ENCODE results near the gene HOMEZ.

HOMEZ gene

GRCh38 chr14:23286020-23286901 is at the start of gene HOMEZ:
Gene HOMEZ (minus strand): TSS chr14:23286132. CDS start chr14:23285952, 180 bp downstream.
- TF ChIP-seq EZH2phosphoT487 (IDR thresholded peaks at IDR 0.05; ENCODE audit: borderline replicate concordance, low read length) (no peak), CTCF (IDR thresholded peaks at IDR 0.05; ENCODE audit: low read depth, low read length, poor library complexity, severe bottlenecking) (no peak)
- H4K20me1 ChIP-seq (ENCODE audit: control insufficient read depth, insufficient read depth, low read depth, low read length), result no peaks in the 10 kb centered on the region
- H3K9me2 ChIP-seq (replicated peaks; ENCODE audit: control insufficient read depth, low read length), result no peaks in the 10 kb centered on the region
- H3K36me3 ChIP-seq (ENCODE audit: control insufficient read depth, low read length), result peaks cover 15% of the 10 kb centered on the region
- H3K27ac ChIP-seq (ENCODE audit: low read depth, low read length), result peak within 1 kb of the TSS; percentile 23
- no peaks in the 10 kb centered on the region for H3K9me3 ChIP-seq (ENCODE audit: control insufficient read depth, insufficient read depth, low read length)
- H3K4me3 ChIP-seq (ENCODE audit: low read length), result peak within 1 kb of the TSS; percentile 91
- no peaks in the 10 kb centered on the region for H3F3A ChIP-seq (ENCODE audit: control insufficient read depth, insufficient read depth)
- H3K79me2 ChIP-seq (ENCODE audit: control insufficient read depth, low read length), result peaks cover 27% of the 10 kb centered on the region
- peak within 1 kb of the TSS; percentile 93 for H3K4me2 ChIP-seq (ENCODE audit: low read length)
- H3K4me1 ChIP-seq (ENCODE audit: control insufficient read depth, low read length), result peaks cover 15% of the 10 kb centered on the region
- peaks cover 9% of the 10 kb centered on the region for H3K27me3 ChIP-seq (ENCODE audit: control insufficient read depth, low read length)

- Histone ChIP-seq H3K4me2 (ENCODE audit: low read length) (no peak overlapping the region), H3K27ac (ENCODE audit: low read depth, low read length) (no peak overlapping the region), H3K79me2 (ENCODE audit: control insufficient read depth, low read length) (no peaks in the 10 kb centered on the region), H3K9me2 (replicated peaks; ENCODE audit: control insufficient read depth, low read length) (no peaks in the 10 kb centered on the region), H3K27me3 (ENCODE audit: control insufficient read depth, low read length) (no peaks in the 10 kb centered on the region), H3K4me3 (ENCODE audit: low read length) (no peak overlapping the region), H3K36me3 (ENCODE audit: control insufficient read depth, low read length) (no peaks in the 10 kb centered on the region), H3F3A (ENCODE audit: control insufficient read depth, insufficient read depth) (no peaks in the 10 kb centered on the region), H3K9me3 (ENCODE audit: control insufficient read depth, insufficient read depth, low read length) (no peaks in the 10 kb centered on the region), H3K4me1 (ENCODE audit: control insufficient read depth, low read length) (no peaks in the 10 kb centered on the region), H4K20me1 (ENCODE audit: control insufficient read depth, insufficient read depth, low read depth, low read length) (no peaks in the 10 kb centered on the region)
- TF ChIP-seq EZH2phosphoT487 (IDR thresholded peaks at IDR 0.05; ENCODE audit: borderline replicate concordance, low read length) (no peak), CTCF (IDR thresholded peaks at IDR 0.05; ENCODE audit: low read depth, low read length, poor library complexity, severe bottlenecking) (no peak)
These were observed 49.7 kb upstream of the HOMEZ start for GRCh38 chr14:23335623-23336022.

- Histone ChIP-seq H3K27me3 (ENCODE audit: control insufficient read depth, low read length) (no peaks in the 10 kb centered on the region), H3K27ac (ENCODE audit: low read depth, low read length) (no peak overlapping the region), H3K79me2 (ENCODE audit: control insufficient read depth, low read length) (peaks cover 11% of the 10 kb centered on the region), H3K9me3 (ENCODE audit: control insufficient read depth, insufficient read depth, low read length) (no peaks in the 10 kb centered on the region), H3K4me2 (ENCODE audit: low read length) (no peak overlapping the region), H3K36me3 (ENCODE audit: control insufficient read depth, low read length) (peaks cover 31% of the 10 kb centered on the region), H4K20me1 (ENCODE audit: control insufficient read depth, insufficient read depth, low read depth, low read length) (no peaks in the 10 kb centered on the region; the same call in 1 of the 2 replicates), H3F3A (ENCODE audit: control insufficient read depth, insufficient read depth) (peaks cover 33% of the 10 kb centered on the region), H3K9me2 (replicated peaks; ENCODE audit: control insufficient read depth, low read length) (no peaks in the 10 kb centered on the region), H3K4me1 (ENCODE audit: control insufficient read depth, low read length) (peaks cover 4% of the 10 kb centered on the region), H3K4me3 (ENCODE audit: low read length) (no peak overlapping the region)
- TF ChIP-seq CTCF (IDR thresholded peaks at IDR 0.05; ENCODE audit: low read depth, low read length, poor library complexity, severe bottlenecking), result peak; percentile 92
- no peak for TF ChIP-seq EZH2phosphoT487 (IDR thresholded peaks at IDR 0.05; ENCODE audit: borderline replicate concordance, low read length)
These were observed 42.2 kb upstream of the HOMEZ start for GRCh38 chr14:23327947-23328744.
